ENCODE measurements around the gene MS4A10. TPM values are rescaled to one million over a fixed set of nuclear protein-coding genes. Genes with fewer than 3 reads are reported as not detected.
"Not testable (repeated sequence)": the region's sequence is repeated elsewhere in the genome, so short reads cannot be mapped to it uniquely, and the experiment has no call there.

Gene MS4A10
- total RNA-seq, 1 donor from 2014 or later, result not detected

DNA sequence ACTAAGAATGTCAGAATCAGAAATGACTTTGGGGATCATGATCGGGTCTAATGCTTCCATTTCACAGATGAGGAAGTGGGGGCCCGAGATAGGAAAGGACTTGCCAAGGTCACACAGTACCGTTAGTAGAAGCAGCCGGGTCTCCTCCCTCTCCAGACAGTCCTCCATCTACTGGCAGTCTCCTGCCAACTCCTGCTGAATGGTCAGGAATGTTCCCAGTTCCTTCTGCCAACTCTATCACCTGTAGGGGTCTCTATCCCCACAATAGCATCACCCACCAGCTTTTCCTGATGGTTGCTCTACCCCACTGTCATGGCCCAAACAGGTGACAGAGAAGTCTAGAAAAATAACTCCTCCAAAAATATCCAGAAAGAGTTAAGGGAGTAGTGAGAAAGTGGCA is 32.9 kb downstream of the MS4A10 start:
- TF ChIP-seq, protein P1, sequence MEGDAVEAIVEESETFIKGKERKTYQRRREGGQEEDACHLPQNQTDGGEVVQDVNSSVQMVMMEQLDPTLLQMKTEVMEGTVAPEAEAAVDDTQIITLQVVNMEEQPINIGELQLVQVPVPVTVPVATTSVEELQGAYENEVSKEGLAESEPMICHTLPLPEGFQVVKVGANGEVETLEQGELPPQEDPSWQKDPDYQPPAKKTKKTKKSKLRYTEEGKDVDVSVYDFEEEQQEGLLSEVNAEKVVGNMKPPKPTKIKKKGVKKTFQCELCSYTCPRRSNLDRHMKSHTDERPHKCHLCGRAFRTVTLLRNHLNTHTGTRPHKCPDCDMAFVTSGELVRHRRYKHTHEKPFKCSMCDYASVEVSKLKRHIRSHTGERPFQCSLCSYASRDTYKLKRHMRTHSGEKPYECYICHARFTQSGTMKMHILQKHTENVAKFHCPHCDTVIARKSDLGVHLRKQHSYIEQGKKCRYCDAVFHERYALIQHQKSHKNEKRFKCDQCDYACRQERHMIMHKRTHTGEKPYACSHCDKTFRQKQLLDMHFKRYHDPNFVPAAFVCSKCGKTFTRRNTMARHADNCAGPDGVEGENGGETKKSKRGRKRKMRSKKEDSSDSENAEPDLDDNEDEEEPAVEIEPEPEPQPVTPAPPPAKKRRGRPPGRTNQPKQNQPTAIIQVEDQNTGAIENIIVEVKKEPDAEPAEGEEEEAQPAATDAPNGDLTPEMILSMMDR (IDR thresholded peaks at IDR 0.05), result no peak
- H3K9me3 Mint-ChIP-seq (ENCODE audit: unreplicated experiment), result no peaks in the 10 kb centered on the region

DNA sequence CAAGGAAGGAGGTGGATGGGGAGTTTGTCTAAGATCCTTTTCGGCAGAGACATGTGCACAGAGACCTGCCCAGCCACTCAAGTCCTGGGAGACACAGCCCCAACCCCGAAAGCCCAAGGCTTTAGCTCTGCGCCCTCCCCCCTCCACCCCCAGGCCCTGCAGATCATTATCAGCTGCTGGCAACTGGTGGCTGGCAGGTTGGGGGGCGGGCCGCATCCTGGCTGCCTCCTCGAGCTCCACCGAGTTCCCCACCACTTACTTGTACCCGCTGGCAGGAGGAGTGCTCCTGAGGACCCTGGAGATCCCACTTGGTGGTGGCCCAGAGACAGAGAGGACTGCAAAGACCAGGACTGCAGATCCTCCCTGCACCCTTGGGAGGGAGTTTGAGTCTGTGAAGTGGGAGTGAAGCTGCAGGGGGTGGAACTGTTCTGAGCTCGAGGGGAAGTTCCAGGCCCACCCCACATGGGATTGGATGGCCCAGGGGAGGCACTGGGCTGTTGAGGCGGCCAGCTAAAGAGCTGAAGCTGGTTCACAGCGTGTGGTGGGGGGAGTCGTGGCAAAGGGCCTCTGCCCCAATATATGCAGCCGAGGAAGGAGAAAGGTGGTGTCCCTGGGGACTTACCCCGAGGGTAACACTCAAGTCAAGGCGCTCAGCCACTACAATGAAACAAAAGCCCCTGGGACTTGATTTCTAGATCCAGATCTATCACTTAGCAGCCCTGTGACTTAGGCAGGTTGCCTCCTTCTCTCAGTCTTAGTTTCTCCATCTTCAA is 36.9 kb downstream of the MS4A10 start:
- no peak for DNase-seq (ENCODE audit: extremely low spot score, unreplicated experiment)
- no peaks in the 10 kb centered on the region for H3K36me3 Mint-ChIP-seq (ENCODE audit: unreplicated experiment)
- H3K4me1 Mint-ChIP-seq (ENCODE audit: unreplicated experiment), result no peaks in the 10 kb centered on the region
- H3K9me3 Mint-ChIP-seq (ENCODE audit: unreplicated experiment), result no peaks in the 10 kb centered on the region
- no peak overlapping the region for H3K4me3 Mint-ChIP-seq (ENCODE audit: unreplicated experiment)
- H3K27ac Mint-ChIP-seq (ENCODE audit: unreplicated experiment), result no peak overlapping the region
- peaks cover 10% of the 10 kb centered on the region for H3K27me3 Mint-ChIP-seq (ENCODE audit: unreplicated experiment)
- TF ChIP-seq, protein P1 (IDR thresholded peaks at IDR 0.05), result no peak

More for the DNA sequence above, 32.9 kb downstream of the MS4A10 start:
- DNase-seq (ENCODE audit: extremely low spot score, unreplicated experiment), result no peak
- Mint-ChIP-seq H3K36me3 (ENCODE audit: unreplicated experiment) (no peaks in the 10 kb centered on the region), H3K4me3 (ENCODE audit: unreplicated experiment) (no peak overlapping the region), H3K27me3 (ENCODE audit: unreplicated experiment) (peaks cover 5% of the 10 kb centered on the region), H3K27ac (ENCODE audit: unreplicated experiment) (no peak overlapping the region), H3K4me1 (ENCODE audit: unreplicated experiment) (no peaks in the 10 kb centered on the region)

DNA sequence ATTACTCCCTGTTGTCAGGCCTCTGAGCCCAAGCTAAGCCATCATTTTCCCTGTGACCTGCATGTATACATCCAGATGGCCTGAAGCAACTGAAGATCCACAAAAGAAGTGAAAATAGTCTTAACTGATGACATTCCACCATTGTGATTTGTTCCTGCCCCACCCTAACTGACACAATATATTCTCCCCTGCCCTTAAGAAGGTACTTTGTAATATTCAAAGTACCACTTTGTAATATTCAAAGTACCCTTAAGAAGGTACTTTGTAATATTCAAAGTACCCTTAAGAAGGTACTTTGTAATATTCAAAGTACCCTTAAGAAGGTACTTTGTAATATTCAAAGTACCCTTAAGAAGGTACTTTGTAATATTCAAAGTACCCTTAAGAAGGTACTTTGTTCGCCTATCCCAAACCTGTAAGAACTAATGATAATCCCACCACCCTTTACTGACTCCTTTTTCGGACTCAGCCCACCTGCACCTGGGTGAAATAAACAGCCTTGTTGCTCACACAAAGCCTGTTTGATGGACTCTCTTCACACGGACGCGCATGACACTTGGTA is 38.7 kb downstream of the MS4A10 start:
- H3K4me3 Mint-ChIP-seq (ENCODE audit: unreplicated experiment); H3K36me3 Mint-ChIP-seq (ENCODE audit: unreplicated experiment): not testable (repeated sequence)
- peaks cover 19% of the 10 kb centered on the region for H3K27me3 Mint-ChIP-seq (ENCODE audit: unreplicated experiment)

DNA sequence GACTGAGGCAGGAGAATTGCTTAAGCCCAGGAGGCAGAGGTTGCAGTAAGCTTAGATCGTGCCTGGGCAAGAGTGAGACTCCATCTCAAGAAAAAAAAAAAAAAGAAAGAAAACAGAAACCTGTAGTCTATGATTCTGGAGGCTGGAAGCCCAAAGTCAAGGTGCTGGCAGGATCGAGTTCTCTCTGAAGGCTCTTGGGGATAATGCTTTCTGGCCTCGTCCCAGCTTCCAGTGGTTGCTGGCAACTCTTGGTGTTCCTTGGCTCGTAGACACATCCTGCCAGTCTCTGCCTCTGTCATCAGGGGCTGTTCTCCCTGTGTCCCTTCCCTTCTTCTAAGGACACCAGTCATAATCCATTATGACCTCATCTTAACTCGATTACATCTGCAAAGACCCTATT is 40.0 kb downstream of the MS4A10 start:
- Mint-ChIP-seq H3K27me3 (ENCODE audit: unreplicated experiment) (peaks cover 16% of the 10 kb centered on the region), H3K27ac (ENCODE audit: unreplicated experiment) (no peak overlapping the region), H3K36me3 (ENCODE audit: unreplicated experiment) (no peaks in the 10 kb centered on the region), H3K4me3 (ENCODE audit: unreplicated experiment) (no peak overlapping the region), H3K4me1 (ENCODE audit: unreplicated experiment) (no peaks in the 10 kb centered on the region), H3K9me3 (ENCODE audit: unreplicated experiment) (no peaks in the 10 kb centered on the region)
- DNase-seq (ENCODE audit: extremely low spot score, unreplicated experiment), result no peak
- TF ChIP-seq, protein P1 (IDR thresholded peaks at IDR 0.05), result no peak

More for the DNA sequence above, 38.7 kb downstream of the MS4A10 start:
- not testable (repeated sequence) for H3K27ac Mint-ChIP-seq (ENCODE audit: unreplicated experiment); DNase-seq (ENCODE audit: extremely low spot score, unreplicated experiment); H3K4me1 Mint-ChIP-seq (ENCODE audit: unreplicated experiment); H3K9me3 Mint-ChIP-seq (ENCODE audit: unreplicated experiment)

DNA sequence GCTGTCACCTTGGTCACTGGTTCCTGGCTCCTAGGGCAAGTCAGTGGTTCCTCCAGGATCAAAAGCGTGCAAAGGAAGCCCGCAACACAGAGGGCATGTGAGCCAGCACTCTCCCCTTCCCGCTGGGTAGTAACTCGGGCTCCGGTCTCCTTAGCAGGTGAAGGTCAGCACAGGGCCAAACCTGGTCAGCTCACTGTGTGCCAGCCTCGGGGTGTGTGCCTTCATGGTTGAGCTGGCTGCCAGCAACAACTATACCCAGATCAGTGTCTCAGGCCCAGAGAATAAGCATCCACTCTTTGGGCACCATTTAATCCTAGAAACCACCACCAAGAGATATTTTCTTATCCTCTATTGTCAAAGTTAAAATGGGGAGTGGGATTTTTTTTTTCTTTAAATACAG is 40.7 kb downstream of the MS4A10 start:
- no peak for DNase-seq (ENCODE audit: extremely low spot score, unreplicated experiment)
- Mint-ChIP-seq H3K4me3 (ENCODE audit: unreplicated experiment) (no peak overlapping the region), H3K4me1 (ENCODE audit: unreplicated experiment) (no peaks in the 10 kb centered on the region), H3K27ac (ENCODE audit: unreplicated experiment) (no peak overlapping the region), H3K27me3 (ENCODE audit: unreplicated experiment) (peaks cover 17% of the 10 kb centered on the region), H3K9me3 (ENCODE audit: unreplicated experiment) (no peaks in the 10 kb centered on the region), H3K36me3 (ENCODE audit: unreplicated experiment) (no peaks in the 10 kb centered on the region)
- TF ChIP-seq, protein P1 (IDR thresholded peaks at IDR 0.05), result no peak
